ENCODE data around the gene ADCY2.

The ADCY2 gene

GRCh38 chr5:7435503-7435902 lies 39.6 kb downstream of the ADCY2 start:
- DNase-seq (ENCODE audit: insufficient read length, low spot score) = no peak
- no peak for FAIRE-seq

GRCh38 chr5:7436521-7436920 lies 40.6 kb downstream of the ADCY2 start:
- FAIRE-seq = no peak

DNA sequence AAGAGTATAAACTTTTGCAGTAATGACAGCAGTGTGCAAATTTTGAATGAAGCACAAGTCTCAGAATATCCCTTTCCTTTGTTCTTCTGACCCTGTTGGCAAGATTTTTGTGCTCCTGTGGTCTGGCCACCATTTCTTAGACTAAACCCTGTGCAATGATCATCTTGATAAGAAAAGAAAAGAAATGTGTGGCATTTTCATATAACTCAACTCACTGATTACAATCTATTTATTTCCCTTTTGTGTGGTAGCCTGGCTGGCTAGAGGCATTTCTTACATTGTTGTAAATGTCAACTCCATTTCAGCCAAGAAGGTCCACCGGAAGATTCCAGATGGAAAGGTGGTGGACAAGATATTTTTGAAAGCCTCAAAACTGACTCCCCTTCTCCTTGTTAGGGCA lies 41.9 kb downstream of the ADCY2 start:
- DNase-seq (ENCODE audit: insufficient read length, low spot score) = no peak
- FAIRE-seq = no peak

More at GRCh38 chr5:7436521-7436920, 40.6 kb downstream of the ADCY2 start:
- no peak for DNase-seq (ENCODE audit: insufficient read length, low spot score)

DNA sequence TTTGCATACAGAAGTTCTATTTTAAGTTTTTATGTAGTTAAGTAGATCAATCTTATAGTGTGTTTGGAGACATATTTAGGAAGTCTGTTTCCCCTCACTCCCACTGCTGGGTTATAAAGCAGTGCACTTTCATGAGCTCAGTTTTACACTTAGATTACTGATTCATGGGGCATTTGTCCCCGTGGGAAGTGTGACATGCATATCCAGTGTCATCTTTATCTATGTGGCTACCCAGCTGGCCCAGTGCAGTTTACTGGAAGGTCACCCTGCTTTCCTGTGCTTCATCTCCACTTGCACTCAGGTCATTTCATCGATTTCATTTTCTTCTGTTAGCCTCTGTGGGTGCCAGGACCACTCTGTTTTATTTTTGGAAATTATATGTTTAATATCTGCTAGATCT lies 49.1 kb downstream of the ADCY2 start:
- DNase-seq (ENCODE audit: insufficient read length, low spot score) = no peak
- FAIRE-seq = no peak

DNA sequence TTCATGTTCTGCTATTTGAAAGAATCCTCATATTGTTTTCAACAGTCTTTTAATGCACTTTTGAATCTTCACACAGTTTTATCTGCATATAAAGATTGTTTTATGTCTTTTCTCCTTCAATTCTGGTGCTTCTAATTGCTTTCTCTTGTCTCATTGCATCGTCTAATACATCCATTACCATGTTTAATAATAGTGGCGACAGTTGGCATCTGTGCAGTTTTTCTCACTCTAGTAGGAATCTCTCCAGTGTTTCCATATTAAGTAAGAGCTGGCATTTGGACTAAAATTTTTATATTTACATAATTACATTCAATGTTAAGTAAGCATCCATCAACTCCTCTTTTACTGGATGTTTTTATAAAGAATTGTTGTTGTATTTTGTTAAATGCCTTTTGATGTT lies 49.9 kb downstream of the ADCY2 start:
- DNase-seq (ENCODE audit: insufficient read length, low spot score) (no peak), FAIRE-seq (no peak)

DNA sequence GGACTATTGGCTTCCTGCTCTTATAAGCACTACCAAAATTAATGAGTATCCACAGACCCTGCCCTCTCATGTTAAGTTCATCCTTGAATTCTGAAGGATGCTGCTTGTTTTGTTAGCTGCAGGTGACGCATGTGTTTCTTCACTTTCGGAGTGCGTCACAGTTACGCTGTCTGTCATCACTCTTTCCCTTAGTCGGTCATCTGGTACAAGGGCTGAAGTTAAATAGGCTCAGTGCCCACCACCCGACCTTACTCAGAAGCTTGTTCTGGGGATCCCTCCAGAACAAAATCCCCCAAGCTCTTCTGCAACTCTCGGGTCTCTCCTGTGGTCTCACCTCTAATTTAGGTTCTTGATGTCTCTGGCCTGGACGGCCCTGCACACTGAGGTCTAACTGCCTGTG lies 51.0 kb downstream of the ADCY2 start:
- FAIRE-seq (no peak), DNase-seq (ENCODE audit: insufficient read length, low spot score) (no peak)

DNA sequence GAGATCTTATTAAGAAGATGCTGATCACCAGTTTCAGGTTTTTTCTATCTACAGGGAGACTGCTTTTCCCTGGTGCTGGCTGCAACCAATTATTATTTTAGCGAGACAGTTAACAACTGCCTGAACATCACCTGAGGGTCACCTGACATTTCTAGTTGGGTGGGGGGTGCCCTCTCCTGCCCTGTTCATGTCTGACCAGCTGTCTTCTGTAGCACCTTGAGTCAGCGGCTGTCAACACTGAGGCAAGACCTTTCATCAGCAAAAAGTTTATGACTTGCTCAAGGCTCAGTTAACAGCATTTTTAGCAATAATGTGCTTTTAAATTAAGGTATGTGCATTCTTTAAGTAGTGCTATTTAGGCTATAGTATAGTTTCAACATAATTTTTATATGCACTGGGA lies 58.0 kb downstream of the ADCY2 start:
- no peak for DNase-seq (ENCODE audit: insufficient read length, low spot score)
- no peak for FAIRE-seq

DNA sequence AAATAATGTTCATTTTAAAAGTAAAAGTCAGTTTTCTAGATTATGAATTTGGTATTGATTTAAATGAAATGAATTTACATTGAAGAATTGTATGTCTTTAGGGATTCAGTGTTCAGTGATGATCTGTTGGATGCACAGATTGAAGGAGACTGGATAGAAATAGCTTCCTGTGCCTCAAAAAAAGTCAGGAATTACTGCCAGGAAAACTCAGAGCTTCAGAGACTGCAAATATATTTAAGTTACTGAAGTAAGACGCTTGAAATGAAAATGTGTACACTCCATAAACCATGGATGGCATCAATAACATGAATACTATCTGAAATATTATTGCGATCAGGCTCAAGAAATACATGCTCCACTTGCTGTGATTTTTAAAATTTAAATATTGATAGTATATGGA lies 60.3 kb downstream of the ADCY2 start:
- DNase-seq (ENCODE audit: insufficient read length, low spot score) (no peak), FAIRE-seq (no peak)

DNA sequence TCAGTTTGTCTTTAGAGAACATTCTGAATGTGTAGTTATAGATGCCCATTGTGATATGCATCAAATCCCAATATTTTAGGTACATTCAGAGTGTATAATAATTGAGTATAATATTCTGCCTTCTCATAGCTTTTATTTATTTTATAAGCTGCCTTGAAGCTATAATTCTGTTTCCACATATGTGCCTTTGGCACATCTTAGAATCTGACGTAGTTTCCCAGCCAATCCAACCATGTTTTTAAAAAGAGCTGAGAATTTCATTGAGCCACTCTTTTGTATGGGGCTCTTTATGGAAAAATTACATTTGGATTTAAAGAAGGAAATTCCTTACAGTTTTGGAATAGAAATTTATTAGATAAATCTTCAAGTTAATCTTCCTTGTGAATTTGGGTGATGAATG lies 65.4 kb downstream of the ADCY2 start:
- FAIRE-seq (no peak), DNase-seq (ENCODE audit: insufficient read length, low spot score) (no peak)

DNA sequence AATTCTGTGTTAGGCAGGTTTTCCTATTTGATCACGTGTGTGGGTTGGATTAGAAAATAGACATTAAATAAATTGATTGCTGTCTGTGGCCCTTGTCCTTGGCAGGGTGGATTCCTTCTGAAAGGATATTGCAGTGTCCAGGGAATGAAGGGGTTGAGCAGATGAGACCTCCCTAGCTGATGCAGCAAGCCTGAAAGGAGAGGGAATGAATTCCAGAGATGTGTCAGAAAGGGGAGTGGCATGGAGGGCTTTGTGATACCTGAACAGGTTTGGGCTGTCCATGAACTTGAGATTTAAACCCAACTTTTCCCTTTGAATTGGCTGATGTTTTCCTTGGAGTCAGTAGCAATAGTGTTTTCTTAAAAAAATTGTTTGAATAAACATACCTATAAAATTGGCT lies 66.8 kb downstream of the ADCY2 start:
- FAIRE-seq = no peak
- DNase-seq (ENCODE audit: insufficient read length, low spot score) = no peak

GRCh38 chr5:7464182-7464581 lies 68.2 kb downstream of the ADCY2 start:
- no peak for DNase-seq (ENCODE audit: insufficient read length, low spot score)
- no peak for FAIRE-seq

DNA sequence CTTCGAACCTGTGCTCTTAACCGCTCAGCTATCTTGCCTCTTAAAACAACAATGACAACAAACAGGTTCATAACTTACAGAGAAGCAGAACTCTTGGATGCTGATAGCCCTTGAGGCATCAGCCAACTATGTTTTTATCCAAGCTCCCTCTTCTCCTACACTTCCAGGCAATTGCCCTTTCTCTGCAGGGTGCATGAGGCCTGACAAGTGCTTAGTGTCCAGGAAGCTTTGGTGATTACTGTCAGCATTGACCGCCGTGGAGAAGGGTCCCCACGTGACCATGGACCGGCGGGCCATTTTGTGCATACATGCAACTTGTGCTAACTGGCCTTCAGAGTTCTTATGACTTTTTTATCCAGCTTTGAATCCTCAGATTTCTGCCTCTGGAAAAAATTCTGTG lies 71.2 kb downstream of the ADCY2 start:
- no peak for DNase-seq (ENCODE audit: insufficient read length, low spot score)
- no peak for FAIRE-seq

- no peak for FAIRE-seq
- DNase-seq (ENCODE audit: insufficient read length, low spot score) = no peak
Measured at GRCh38 chr5:7468742-7469141, 72.8 kb downstream of the ADCY2 start.

DNA sequence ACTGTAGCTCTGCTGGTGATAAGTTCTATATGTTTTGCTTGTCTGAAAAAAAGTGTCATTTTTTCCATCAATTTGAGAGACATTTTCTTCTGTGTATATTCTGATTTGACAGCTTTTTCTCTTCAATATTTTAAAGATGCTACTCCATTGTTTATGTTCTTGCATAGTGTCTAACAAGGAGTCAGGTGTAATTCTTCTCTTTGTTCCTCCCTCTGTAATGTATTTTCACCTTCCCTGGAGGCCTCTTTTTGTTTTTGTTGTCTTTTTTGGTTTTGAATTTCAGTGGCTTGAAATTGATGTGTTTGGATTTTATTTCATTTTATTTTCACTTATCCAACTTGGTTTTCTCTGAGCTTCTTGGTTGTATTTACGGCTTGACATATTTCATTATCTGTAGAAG lies 75.8 kb downstream of the ADCY2 start:
- DNase-seq (ENCODE audit: insufficient read length, low spot score) (no peak), FAIRE-seq (no peak)

- FAIRE-seq (no peak), DNase-seq (ENCODE audit: insufficient read length, low spot score) (no peak)
Measured at GRCh38 chr5:7473115-7473514, 77.2 kb downstream of the ADCY2 start.

- FAIRE-seq (no peak), DNase-seq (ENCODE audit: insufficient read length, low spot score) (no peak)
Measured at GRCh38 chr5:7473668-7474215, 77.8 kb downstream of the ADCY2 start.

DNA sequence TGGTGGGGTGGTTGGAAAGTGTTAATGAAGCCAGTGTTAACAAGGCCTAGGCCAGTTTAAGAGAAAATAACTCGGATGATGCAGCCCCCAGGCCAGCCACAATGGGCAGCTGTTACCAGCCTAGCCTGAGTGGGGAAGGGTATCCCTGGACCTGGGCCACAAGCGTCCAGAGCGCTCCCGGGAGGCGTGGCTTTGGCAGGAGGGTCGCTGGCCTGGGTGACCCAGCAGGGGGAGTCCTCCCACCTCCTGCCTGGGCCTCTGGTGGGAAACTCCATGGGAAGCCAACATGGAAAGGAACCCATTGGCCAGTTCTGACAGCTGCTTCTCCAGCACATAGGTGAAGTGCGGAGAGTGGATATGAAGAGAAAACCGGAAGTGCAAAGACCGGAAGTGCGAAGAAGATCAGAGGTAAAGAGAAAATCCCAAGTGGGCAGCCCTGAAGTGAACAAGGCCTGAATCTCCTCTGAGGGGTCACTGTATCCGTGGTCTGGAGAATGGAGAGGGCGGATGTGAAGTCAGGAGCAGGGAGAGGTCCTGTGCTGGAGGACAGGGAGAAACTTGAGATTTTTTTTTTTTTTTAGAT lies 79.0 kb downstream of the ADCY2 start:
- DNase-seq (ENCODE audit: insufficient read length, low spot score) (no peak), FAIRE-seq (no peak)

DNA sequence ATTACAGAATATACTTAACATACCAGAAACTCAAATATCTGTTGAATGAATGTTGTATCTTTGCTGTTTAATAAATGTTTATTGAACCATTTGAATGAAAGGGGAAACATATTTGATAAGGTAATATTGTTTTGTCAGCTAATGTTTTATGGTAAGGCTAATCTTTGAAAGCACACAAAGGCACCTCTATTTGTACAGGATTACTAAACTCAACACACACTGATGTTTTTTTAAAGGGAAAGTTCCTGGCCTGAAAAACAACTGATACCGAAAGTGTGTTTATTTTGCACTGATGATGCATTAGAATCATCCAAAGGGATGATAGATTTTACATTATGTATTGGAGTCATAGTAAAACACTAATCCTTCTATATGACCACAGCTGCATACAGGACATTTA lies 82.5 kb downstream of the ADCY2 start:
- DNase-seq (ENCODE audit: insufficient read length, low spot score) (no peak), FAIRE-seq (no peak)

- DNase-seq (ENCODE audit: insufficient read length, low spot score) (no peak), FAIRE-seq (no peak)
Measured at GRCh38 chr5:7488734-7489133, 92.8 kb downstream of the ADCY2 start.

- no peak for DNase-seq (ENCODE audit: insufficient read length, low spot score)
- FAIRE-seq = no peak
Measured at GRCh38 chr5:7492371-7492770, 96.4 kb downstream of the ADCY2 start.

DNA sequence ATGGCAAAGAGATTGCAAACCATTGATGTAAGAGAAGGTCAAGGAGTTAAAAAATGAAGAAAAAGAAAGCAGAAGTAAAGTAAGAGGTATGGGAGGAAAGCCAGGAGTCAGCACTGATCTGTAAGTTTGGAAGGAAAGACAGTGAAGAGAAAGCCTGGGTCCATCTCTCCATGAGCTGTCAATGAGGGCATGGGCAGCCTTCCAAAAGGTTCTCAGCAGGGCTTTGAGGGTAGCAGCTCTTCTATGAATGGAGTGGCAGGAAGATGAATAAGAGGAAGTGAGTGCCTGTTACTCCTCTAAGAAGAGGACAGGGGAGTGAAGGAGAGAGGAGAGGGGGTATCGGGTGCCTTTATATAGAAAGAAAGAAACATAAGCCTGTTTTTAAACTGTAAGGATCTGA lies 97.1 kb downstream of the ADCY2 start:
- no peak for FAIRE-seq
- DNase-seq (ENCODE audit: insufficient read length, low spot score) = no peak

DNA sequence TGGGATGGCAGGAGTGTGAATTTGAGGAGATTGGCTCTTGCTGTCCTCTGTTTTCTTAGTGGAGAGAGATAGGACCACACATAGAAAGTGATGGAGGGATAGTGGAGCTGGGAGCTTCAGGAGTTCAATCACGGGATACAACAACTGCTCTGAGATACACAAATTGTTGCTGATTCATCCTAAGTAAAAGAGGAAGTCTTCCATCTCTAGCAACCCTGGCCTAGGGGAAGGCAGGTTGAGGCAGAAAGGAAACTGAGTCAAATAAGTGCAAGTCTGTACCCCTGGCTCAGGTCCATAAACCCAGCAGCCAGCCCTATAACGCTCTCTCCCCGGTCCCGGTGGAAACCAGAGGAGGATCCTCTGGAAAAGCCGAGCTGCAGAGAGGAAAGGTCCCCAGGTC lies 97.7 kb downstream of the ADCY2 start:
- DNase-seq (ENCODE audit: insufficient read length, low spot score) (no peak), FAIRE-seq (no peak)

DNA sequence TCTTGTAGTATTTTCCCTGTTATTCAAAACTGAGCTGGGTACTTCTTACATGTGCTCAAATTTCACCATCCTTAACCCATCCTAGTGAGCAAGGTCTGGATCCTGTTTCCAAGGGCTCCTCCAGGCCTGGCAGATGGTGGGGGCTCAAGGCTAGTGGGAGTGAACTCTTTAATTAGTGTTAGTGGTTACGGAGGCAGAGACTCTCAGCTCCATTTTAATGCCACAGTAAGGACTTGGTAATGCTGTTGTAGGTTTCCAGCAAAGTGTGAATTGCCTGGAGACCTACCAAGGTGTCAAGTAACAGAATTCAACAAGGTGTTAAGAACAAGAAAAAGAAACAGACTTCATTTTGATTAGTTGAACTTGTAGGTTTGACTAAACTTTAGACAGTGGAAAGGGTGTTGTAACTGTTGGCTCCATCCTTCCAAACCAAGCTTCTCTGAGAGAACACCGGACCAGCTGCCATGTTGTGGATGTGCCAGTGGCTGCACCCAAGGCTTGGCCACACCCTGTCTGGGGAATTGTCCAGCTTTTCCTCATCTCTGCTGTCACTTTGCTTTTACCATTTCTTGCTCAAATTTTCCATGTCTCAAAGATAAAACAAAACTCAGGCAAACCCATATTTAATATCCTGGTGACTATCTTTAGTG lies 98.7 kb downstream of the ADCY2 start:
- DNase-seq (ENCODE audit: insufficient read length, low spot score) (no peak), FAIRE-seq (no peak)
